ENCODE measurements around the gene ALDH1L1.

DNA sequence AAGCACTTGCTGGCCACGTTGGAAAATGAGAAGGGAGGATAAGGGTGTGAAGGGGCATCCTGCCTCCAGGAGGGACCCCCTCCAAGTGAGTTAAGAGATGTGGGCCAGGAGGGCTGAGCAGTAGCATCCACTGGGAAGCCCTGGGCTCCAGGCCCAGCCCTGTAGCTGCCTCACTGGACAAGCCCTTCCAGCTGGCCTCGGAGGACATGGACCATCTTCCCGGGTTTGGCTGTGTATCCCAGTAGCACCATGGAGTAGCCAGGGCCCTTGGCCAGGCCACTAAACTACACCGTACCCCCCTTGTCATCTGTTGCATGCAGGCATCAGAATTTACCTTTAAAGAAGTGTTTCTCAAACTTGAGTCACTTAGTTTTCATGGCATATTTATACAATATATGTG lies 29.4 kb upstream of the ALDH1L1 start:
- TF ChIP-seq GABPA (IDR thresholded peaks at IDR 0.05; ENCODE audit: low read depth, low read length), result no peak
- TF ChIP-seq GABPA (CRISPR knock-in tag; IDR thresholded peaks at IDR 0.05; ENCODE audit: low read depth), result no peak
- no peak for TF ChIP-seq SP4 (CRISPR knock-in tag; IDR thresholded peaks at IDR 0.05)
- no peak for TF ChIP-seq SMARCC2 (IDR thresholded peaks at IDR 0.05)
- no peak for TF ChIP-seq NCOA5 (CRISPR knock-in tag; IDR thresholded peaks at IDR 0.05)
- no peak for TF ChIP-seq POLR2A (IDR thresholded peaks at IDR 0.05; ENCODE audit: insufficient read depth in 1 of 2, low read depth in 2 of 2, low read length in 2 of 2)

Measured in HepG2 (cell line).